Measurements from ENCODE around the gene ABHD15. TPM values are rescaled to one million over a fixed set of nuclear protein-coding genes. Genes with fewer than 3 reads are reported as not detected.

Gene ABHD15
- total RNA-seq, 2 experiments from 2014 or later = 4.1 to 4.9 TPM

DNA sequence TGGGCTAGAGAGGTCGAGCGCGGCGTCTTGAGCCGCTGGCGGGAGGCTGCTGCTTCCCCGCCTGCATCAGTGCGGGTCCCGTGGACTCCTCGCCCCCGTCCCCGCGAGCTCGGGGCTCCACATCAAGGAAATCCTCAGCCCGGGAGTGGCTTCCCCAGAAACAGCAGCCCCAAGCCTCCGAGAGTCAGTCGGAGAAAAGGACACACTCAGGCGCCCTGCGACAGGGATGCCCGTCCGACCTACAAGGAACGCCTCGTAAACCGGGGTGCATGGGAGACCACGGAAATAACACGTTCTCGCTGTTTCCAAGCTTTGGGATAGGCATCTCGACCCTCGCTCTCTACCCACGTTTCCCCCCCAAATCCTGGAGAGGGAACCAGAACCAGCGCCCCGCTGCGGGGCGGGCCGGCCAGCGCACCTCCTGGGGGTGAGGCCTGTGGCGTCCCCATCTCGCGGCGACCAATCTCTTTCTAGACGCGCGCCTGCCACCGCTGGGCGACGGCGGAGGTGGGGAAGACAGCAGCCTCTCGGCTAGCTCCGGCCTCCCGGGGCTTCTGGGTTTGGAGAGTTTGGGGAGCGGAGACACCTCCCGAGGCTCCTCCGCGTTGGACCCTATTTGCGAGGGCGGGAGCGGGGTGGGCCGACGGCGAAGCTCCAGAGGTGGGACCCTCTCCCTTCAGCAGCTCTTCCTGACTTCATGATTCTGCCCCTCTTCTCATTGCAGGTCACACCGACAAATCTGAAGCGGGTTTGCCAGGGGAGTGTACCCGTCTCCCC lies 905 bp upstream of the ABHD15 start:
- Histone ChIP-seq H3K27ac (ENCODE audit: low read depth in 1 of 2, low read length in 2 of 2) (peak overlapping the region; percentile 56 to 70), H3K9me3 (ENCODE audit: control insufficient read depth in 1 of 2, insufficient read depth in 1 of 2, low read length in 2 of 2) (no peaks in the 10 kb centered on the region), H3K4me3 (ENCODE audit: low read length) (peak overlapping the region; percentile 90), H3K27me3 (ENCODE audit: control insufficient read depth in 1 of 2, insufficient read depth in 2 of 2, low read length in 2 of 2) (no peaks in the 10 kb centered on the region), H3K4me1 (ENCODE audit: insufficient read depth, low read length) (peaks cover 60% of the 10 kb centered on the region), H3K36me3 (ENCODE audit: insufficient read depth, low read length) (peaks cover 6% of the 10 kb centered on the region)
- Mint-ChIP-seq H3K36me3 (ENCODE audit: low read depth) (peaks cover 5% of the 10 kb centered on the region), H3K27me3 (no peaks in the 10 kb centered on the region), H3K9me3 (no peaks in the 10 kb centered on the region), H3K4me3 (peak overlapping the region; percentile 96), H3K27ac (peak overlapping the region; percentile 82), H3K4me1 (ENCODE audit: low read depth) (peaks cover 37% of the 10 kb centered on the region)
- ChIA-PET CTCF (interaction anchor here (0.6 to 4.8 kb wide), 7 partner anchors 14 to 265 kb away, joined by 3 to 22 read pairs (median 5); no protein-coding TSS in a partner anchor), POLR2A (interaction anchor here (0.6 to 5.2 kb wide), 14 partner anchors 12 to 618 kb away, joined by 3 to 37 read pairs (median 6); partner anchors contain the start of genes ANKRD13B, NUFIP2, PHF12 and SSH2)
- intact Hi-C loops (cut with DNase I, micrococcal nuclease) = loop anchor here (1.0 to 10.0 kb wide), 4 partner anchors 21 to 195 kb away; partner anchors contain the start of genes GIT1 (in 1 of the 2) and TAOK1 (in 1 of the 2)
- ATAC-seq (ENCODE audit: poor library complexity) (peak; percentile 59), DNase-seq (peak; percentile 57 to 89 (median 72))
- TF ChIP-seq, protein P1, sequence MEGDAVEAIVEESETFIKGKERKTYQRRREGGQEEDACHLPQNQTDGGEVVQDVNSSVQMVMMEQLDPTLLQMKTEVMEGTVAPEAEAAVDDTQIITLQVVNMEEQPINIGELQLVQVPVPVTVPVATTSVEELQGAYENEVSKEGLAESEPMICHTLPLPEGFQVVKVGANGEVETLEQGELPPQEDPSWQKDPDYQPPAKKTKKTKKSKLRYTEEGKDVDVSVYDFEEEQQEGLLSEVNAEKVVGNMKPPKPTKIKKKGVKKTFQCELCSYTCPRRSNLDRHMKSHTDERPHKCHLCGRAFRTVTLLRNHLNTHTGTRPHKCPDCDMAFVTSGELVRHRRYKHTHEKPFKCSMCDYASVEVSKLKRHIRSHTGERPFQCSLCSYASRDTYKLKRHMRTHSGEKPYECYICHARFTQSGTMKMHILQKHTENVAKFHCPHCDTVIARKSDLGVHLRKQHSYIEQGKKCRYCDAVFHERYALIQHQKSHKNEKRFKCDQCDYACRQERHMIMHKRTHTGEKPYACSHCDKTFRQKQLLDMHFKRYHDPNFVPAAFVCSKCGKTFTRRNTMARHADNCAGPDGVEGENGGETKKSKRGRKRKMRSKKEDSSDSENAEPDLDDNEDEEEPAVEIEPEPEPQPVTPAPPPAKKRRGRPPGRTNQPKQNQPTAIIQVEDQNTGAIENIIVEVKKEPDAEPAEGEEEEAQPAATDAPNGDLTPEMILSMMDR (IDR thresholded peaks at IDR 0.05) = peak; percentile 32

DNA sequence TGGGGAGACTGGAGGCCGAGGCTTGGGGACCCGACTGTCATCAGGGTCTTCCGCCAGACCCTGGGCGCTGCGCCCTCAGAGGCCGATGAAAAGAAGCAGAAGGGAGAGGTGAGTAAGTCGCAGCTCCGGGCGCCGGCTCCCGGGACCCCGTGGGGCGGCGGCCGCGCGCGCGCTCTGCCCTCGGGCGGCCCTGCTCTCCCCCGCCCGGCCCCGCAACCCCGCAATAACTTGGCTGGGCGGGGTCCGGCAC lies 392 bp upstream of the ABHD15 start:
- POLR2A ChIA-PET = interaction anchor here (0.6 to 5.2 kb wide), 13 partner anchors 12 to 618 kb away, joined by 3 to 37 read pairs (median 6); partner anchors contain the start of genes NUFIP2 and PHF12
- Histone ChIP-seq H3K36me3 (ENCODE audit: insufficient read depth, low read length) (peaks cover 10% of the 10 kb centered on the region), H3K4me3 (ENCODE audit: low read length) (peak overlapping the region; percentile 90), H3K9me3 (ENCODE audit: control insufficient read depth in 1 of 2, insufficient read depth in 1 of 2, low read length in 2 of 2) (no peaks in the 10 kb centered on the region), H3K27me3 (ENCODE audit: control insufficient read depth in 1 of 2, insufficient read depth in 2 of 2, low read length in 2 of 2) (no peaks in the 10 kb centered on the region), H3K4me1 (ENCODE audit: insufficient read depth, low read length) (peaks cover 65% of the 10 kb centered on the region), H3K27ac (ENCODE audit: low read depth in 1 of 2, low read length in 2 of 2) (peak overlapping the region; percentile 56 to 70)
- Mint-ChIP-seq H3K36me3 (ENCODE audit: low read depth) (peaks cover 5% of the 10 kb centered on the region), H3K9me3 (no peaks in the 10 kb centered on the region), H3K27me3 (no peaks in the 10 kb centered on the region), H3K4me1 (ENCODE audit: low read depth) (peaks cover 40% of the 10 kb centered on the region), H3K4me3 (peak overlapping the region; percentile 96), H3K27ac (peak overlapping the region; percentile 82)
- CTCF ChIA-PET = interaction anchor here (1.0 to 4.8 kb wide), 5 partner anchors 20 to 50 kb away, joined by 3 to 22 read pairs (median 5); no protein-coding TSS in a partner anchor
- ATAC-seq (ENCODE audit: poor library complexity) (peak; percentile 2), DNase-seq (no peak)
- TF ChIP-seq, protein P1 (IDR thresholded peaks at IDR 0.05) = no peak
- intact Hi-C loops (cut with DNase I, micrococcal nuclease) = loop anchor here (5.0 to 10.0 kb wide), 2 partner anchors 48 to 195 kb away; no protein-coding TSS in a partner anchor

DNA sequence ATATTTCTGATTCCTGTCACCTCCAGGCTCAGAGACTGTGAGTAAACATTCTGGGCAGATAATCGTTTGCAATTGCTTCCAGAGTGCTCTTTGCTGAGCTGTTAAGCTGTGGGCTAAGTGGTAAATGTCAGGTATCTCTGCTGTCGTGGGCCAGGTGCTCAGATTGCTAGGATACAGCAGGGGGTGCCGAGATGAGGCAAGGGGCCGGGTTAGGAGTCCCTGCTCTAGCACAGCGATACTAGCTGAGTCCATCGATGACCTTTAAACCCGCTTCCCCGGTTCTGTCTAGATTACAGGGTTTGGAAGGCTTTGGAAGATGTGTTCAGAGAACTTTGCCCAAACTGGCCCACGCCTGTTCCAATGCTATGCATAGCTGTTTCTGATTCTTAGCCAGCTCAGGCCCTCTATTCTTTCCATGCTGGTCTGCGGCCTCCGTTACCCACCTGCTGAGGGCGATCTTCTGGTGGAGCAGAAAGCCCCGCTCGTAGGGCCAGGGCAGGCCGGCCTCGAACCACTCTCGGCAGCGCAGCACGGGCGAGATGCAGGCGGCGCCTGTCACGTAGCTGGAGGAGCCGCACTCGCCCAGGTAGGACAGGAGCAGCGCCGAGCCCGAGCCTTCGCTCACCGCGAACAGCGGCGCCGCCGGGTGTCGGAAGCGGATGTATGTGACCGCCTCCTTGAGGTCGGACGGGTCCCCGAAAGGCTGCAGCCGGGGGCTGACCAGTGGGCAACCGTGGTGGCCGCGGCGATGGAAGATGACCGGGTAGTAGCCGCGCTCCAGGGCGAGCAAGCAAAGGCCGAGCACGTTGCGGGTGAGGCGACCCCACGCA lies 979 bp downstream of the ABHD15 start:
- Histone ChIP-seq H3K27me3 (ENCODE audit: control insufficient read depth in 1 of 2, insufficient read depth in 2 of 2, low read length in 2 of 2) (no peaks in the 10 kb centered on the region), H3K36me3 (ENCODE audit: insufficient read depth, low read length) (peaks cover 16% of the 10 kb centered on the region), H3K4me3 (ENCODE audit: low read length) (peak overlapping the region; percentile 69), H3K9me3 (ENCODE audit: control insufficient read depth in 1 of 2, insufficient read depth in 1 of 2, low read length in 2 of 2) (no peaks in the 10 kb centered on the region), H3K27ac (ENCODE audit: low read depth in 1 of 2, low read length in 2 of 2) (peak overlapping the region; percentile 28 to 38), H3K4me1 (ENCODE audit: insufficient read depth, low read length) (peaks cover 75% of the 10 kb centered on the region)
- DNase-seq (peak in 13 of 14 experiments; percentile 37 to 83 (median 60)), ATAC-seq (ENCODE audit: poor library complexity) (peak; percentile 25)
- H3K4me3 Mint-ChIP-seq = peak overlapping the region; percentile 90
- peak overlapping the region; percentile 77 for H3K27ac Mint-ChIP-seq
- ChIA-PET POLR2A (interaction anchor here (0.5 to 5.2 kb wide), 9 partner anchors 22 to 272 kb away, joined by 3 to 37 read pairs (median 6); partner anchors contain the start of gene NUFIP2), CTCF (interaction anchor here (0.6 to 4.8 kb wide), 6 partner anchors 26 to 1492 kb away, joined by 3 to 22 read pairs (median 5); no protein-coding TSS in a partner anchor)
- H3K9me3 Mint-ChIP-seq = no peaks in the 10 kb centered on the region
- peaks cover 5% of the 10 kb centered on the region for H3K36me3 Mint-ChIP-seq (ENCODE audit: low read depth)
- TF ChIP-seq, protein P1 (IDR thresholded peaks at IDR 0.05) = peak; percentile 25
- H3K27me3 Mint-ChIP-seq = no peaks in the 10 kb centered on the region
- intact Hi-C loops (cut with DNase I, micrococcal nuclease) = loop anchor here (2.0 to 10.0 kb wide), 3 partner anchors 21 to 196 kb away; no protein-coding TSS in a partner anchor
- peaks cover 35% of the 10 kb centered on the region for H3K4me1 Mint-ChIP-seq (ENCODE audit: low read depth)

Measured in CD4-positive, alpha-beta T cell (primary cell).